ENCODE results near the gene C17orf114.

The C17orf114 gene

GRCh38 chr17:4786106-4786511 lies 16.0 kb downstream of the C17orf114 start, which contains the start of gene VMO1:
TSS of gene VMO1 (minus strand) at chr17:4786364. CDS start at chr17:4786352, 12 bp downstream.
- peak within 1 kb of the TSS; percentile 64 for H2AFZ ChIP-seq (replicated peaks; ENCODE audit: low read length, poor library complexity)
- H3K4me1 ChIP-seq (ENCODE audit: control insufficient read depth, insufficient read depth, low read length), result peaks cover 5% of the 10 kb centered on the region; the same call in 1 of the 2 replicates
- no peak within 1 kb of the TSS for H2BK5ac ChIP-seq (ENCODE audit: low read depth, low read length, poor library complexity, severe bottlenecking)
- H3K9me1 ChIP-seq (ENCODE audit: insufficient read depth, low read length), result peaks cover 4% of the 10 kb centered on the region
- H2AK5ac ChIP-seq (ENCODE audit: low read depth, low read length), result no peak within 1 kb of the TSS
- no peak within 1 kb of the TSS; the same call in 1 of the 2 replicates for H3K9ac ChIP-seq (ENCODE audit: low read depth, low read length)
- H3K4me3 ChIP-seq (ENCODE audit: insufficient read depth, low read depth, low read length), result no peak within 1 kb of the TSS
- ChIA-PET CTCF (no interaction called here), POLR2A (ENCODE audit: unreplicated experiment) (no interaction called here)
- peaks cover 0 to 5% of the 10 kb centered on the region in 2 experiments; a peak in 2 of 4 replicates for H3K79me1 ChIP-seq (ENCODE audit: low read depth in 1 of 2, low read length in 2 of 2)
- no peak within 1 kb of the TSS for H2BK15ac ChIP-seq (ENCODE audit: low read depth, low read length)
- dilution Hi-C loops (cut with HindIII; ENCODE audit: low sequenced_read_pairs, unreplicated experiment) (no loop called here), in situ Hi-C loops (cut with MboI; ENCODE audit: low sequenced_read_pairs) (loop anchor here (5.0 kb wide), 1 partner anchor 96 kb away; no protein-coding TSS in a partner anchor), intact Hi-C loops (cut with micrococcal nuclease) (no loop called here)
- no peaks in the 10 kb centered on the region for H4K20me1 ChIP-seq (ENCODE audit: insufficient read depth, low read length)
- TF ChIP-seq RFX5 (IDR thresholded peaks at IDR 0.05; ENCODE audit: low read depth, low read length) (no peak), FOS (IDR thresholded peaks at IDR 0.05; ENCODE audit: low read depth, low read length) (no peak), SMC3 (IDR thresholded peaks at IDR 0.05; ENCODE audit: low read depth, low read length) (no peak), CHD1 (IDR thresholded peaks at IDR 0.05; ENCODE audit: low read depth, low read length) (no peak), RCOR1 (IDR thresholded peaks at IDR 0.05; ENCODE audit: insufficient replicate concordance, low read length) (no peak), POLR2A (IDR thresholded peaks at IDR 0.05; ENCODE audit: low read depth, low read length) (no peak), ELK1 (IDR thresholded peaks at IDR 0.05; ENCODE audit: borderline replicate concordance, low read depth, low read length) (no peak), CTCF (conservative IDR thresholded peaks at IDR 0.05; ENCODE audit: low read depth, low read length) (no peak), MXI1 (IDR thresholded peaks at IDR 0.05; ENCODE audit: borderline replicate concordance, low read depth, low read length) (no peak), CEBPB (IDR thresholded peaks at IDR 0.05; ENCODE audit: low read depth, low read length) (no peak), USF2 (IDR thresholded peaks at IDR 0.05; ENCODE audit: low read depth, low read length) (no peak), NFE2L2 (IDR thresholded peaks at IDR 0.05; ENCODE audit: low read depth, low read length) (no peak), RAD21 (IDR thresholded peaks at IDR 0.05; ENCODE audit: low read length) (no peak), MAZ (IDR thresholded peaks at IDR 0.05; ENCODE audit: borderline replicate concordance, low read depth, low read length) (no peak), MAFK (IDR thresholded peaks at IDR 0.05; ENCODE audit: low read depth, low read length) (no peak)
- no peak within 1 kb of the TSS for H4K8ac ChIP-seq (ENCODE audit: low read depth in 2 of 2, low read length in 2 of 2)
- 20% methylated on average over 9 of the region's 24 CpGs; no CpG with 5 or more reads in 1 of the 2 experiments for WGBS, 2 experiments (ENCODE audit: extremely low coverage in 2 of 2, insufficient read length in 1 of 2)
- no peak within 1 kb of the TSS for H3K18ac ChIP-seq (ENCODE audit: low read depth, low read length)
- H4K91ac ChIP-seq (ENCODE audit: insufficient read depth, low read depth, low read length), result no peak within 1 kb of the TSS
- H3K36me3 ChIP-seq (ENCODE audit: control insufficient read depth, insufficient read depth, low read length), result no peaks in the 10 kb centered on the region
- H2AK9ac ChIP-seq (replicated peaks; ENCODE audit: low read depth, low read length, poor library complexity), result peak within 1 kb of the TSS; percentile 70
- H2BK120ac ChIP-seq (ENCODE audit: low read depth, low read length), result no peak within 1 kb of the TSS
- no peak within 1 kb of the TSS for H3K4ac ChIP-seq (ENCODE audit: low read depth, low read length)
- no peak for ATAC-seq (ENCODE audit: low read depth)
- peaks cover 40% of the 10 kb centered on the region for H3K27me3 ChIP-seq (ENCODE audit: control insufficient read depth, insufficient read depth, low read length)
- no TSS peak for BruUV-seq (replicated peaks)
- no peak within 1 kb of the TSS for H3K27ac ChIP-seq (ENCODE audit: insufficient read depth, low read length)
- H3K14ac ChIP-seq (replicated peaks; ENCODE audit: low read depth, low read length), result no peak within 1 kb of the TSS
- H4K5ac ChIP-seq (ENCODE audit: low read depth, low read length), result no peak within 1 kb of the TSS
- H3K23ac ChIP-seq (ENCODE audit: low read depth, low read length), result peak within 1 kb of the TSS; percentile 65
- H2BK20ac ChIP-seq (ENCODE audit: low read depth, low read length), result no peak within 1 kb of the TSS
- no peaks in the 10 kb centered on the region for H3K9me3 ChIP-seq (ENCODE audit: control insufficient read depth, insufficient read depth, low read length)
- DNase-seq, result no peak
- H3K4me2 ChIP-seq (ENCODE audit: low read depth, low read length), result peak within 1 kb of the TSS; percentile 61
- no peak within 1 kb of the TSS for H3K56ac ChIP-seq (ENCODE audit: extremely low read depth, insufficient read depth, low read length)
